ENCODE results near the gene SAXO1.
"Not testable (repeated sequence)": the region's sequence is repeated elsewhere in the genome, so short reads cannot be mapped to it uniquely, and the experiment has no call there.

Gene SAXO1, protein sequence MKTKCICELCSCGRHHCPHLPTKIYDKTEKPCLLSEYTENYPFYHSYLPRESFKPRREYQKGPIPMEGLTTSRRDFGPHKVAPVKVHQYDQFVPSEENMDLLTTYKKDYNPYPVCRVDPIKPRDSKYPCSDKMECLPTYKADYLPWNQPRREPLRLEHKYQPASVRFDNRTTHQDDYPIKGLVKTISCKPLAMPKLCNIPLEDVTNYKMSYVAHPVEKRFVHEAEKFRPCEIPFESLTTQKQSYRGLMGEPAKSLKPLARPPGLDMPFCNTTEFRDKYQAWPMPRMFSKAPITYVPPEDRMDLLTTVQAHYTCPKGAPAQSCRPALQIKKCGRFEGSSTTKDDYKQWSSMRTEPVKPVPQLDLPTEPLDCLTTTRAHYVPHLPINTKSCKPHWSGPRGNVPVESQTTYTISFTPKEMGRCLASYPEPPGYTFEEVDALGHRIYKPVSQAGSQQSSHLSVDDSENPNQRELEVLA

GRCh38 chr9:19033015-19033414, at the start of gene SAXO1:
Gene SAXO1, minus strand, starts transcription at chr9:19033209. Its CDS starts 301 bp downstream, at chr9:19032908.
- DNase-seq = no peak

- no peak for DNase-seq
Measured at GRCh38 chr9:19074836-19075235, 41.8 kb upstream of the SAXO1 start.

GRCh38 chr9:19074229-19074628, 41.2 kb upstream of the SAXO1 start:
- no peak for DNase-seq

DNA sequence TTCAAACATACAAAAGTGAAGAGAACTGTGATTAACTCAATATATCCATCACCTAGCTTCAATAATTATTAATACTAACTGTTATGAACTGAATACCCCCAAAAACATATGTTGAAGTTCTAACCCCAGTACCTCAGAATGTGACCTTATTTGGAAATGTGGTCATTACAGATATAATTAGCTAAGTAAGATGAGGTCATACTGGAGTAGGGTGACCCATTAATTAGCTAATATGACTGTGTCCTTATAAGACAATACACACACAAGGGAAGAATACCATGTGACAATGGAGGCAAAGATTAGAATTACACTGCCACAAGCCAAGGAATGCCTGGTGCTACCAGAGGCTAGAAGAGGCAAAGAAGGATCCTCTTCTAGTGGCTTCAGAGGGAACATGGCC, 24.0 kb upstream of the SAXO1 start:
- no peak for DNase-seq

DNA sequence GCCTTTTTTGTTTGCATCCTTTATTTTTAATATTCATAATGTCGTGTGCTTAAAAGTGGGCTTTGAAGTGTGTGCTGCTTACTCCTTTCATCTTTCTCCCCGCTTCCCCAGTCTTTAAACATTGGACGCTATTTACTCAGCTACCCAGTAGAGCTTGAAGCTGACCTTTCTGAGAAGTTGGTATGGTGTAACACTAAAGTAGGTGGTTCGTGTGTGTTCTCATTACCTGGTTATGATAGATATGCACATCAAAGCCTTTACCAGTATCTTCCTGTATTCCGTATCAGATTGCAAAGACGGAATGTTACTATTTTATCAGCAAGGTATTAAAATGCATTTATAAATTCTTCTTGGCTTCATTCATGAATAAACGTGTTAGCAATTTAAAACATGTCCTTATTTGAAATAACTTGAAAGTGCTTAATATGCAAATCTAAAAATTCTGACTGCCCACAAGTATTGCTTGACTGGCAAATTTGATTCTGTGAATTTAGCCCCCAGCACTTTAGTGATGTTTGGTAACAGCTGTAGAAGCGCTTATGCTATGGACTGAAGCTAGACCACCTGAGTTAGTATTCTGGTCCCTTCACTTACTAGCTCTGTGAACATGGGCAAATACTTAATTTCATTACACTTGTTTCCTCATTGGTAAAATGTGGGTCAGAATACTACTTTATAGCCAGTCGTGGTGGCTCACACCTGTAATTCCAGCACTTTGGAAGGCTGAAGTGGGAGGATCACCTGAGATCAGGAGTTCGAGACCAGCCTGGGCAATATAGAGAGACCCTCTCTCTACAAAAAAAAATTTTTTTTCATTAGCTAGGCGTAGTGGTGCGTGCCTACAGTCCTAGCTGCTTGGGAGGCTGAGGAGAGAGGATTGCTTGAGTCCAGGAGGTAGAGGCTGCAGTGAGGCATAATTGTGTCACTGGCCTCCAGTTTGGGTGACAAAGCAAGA, 17.9 kb upstream of the SAXO1 start:
- DNase-seq = no peak

- DNase-seq = no peak
Measured at GRCh38 chr9:19049917-19050636, 17.1 kb upstream of the SAXO1 start.

- peak; percentile 84 for DNase-seq
Measured at GRCh38 chr9:19048966-19049916, 16.2 kb upstream of the SAXO1 start, which contains the start of gene RRAGA. Gene RRAGA, plus strand, starts transcription at chr9:19049427. Its CDS starts 233 bp downstream, at chr9:19049660.

DNA sequence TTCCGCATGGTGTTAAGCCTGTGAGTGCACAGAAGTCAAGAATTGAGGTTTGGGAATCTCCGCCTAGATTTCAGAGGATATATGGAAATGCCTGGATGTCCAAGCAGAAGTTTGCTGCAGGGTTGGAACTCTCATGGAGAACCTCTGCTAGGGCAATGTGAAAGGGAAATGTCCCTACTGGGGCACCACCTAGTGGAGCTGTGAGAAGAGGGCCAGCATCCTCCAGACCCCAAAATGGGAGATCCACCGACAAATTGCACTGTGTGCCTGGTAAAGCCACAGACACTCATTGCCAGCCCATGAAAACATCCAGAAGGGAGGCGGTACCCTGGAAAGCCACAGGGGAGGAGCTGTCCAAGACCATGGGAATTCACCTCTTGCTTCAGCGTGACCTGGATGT, 3.6 kb upstream of the SAXO1 start:
- no peak for DNase-seq

DNA sequence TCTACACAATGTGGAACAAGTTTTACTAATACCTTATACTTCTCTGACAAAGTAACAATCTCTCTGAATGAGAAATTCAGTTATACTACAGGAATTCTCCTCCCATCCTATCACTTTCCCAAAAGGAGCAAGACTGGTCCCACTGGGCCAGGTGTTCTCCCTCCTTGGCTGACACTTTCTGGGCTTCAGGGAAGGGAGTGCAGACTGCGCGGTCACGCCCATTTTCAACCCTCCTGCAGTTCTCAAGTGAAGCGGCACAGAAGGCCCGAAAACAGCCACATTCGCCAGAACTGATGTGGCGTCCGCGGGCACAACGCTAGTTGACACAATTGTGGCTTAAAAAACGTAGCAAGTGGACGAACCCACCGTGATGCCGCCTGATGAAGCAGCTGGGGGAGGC, 603 bp downstream of the SAXO1 start:
- no peak for DNase-seq

- no peak for DNase-seq
Measured at GRCh38 chr9:19030899-19031298, 2.1 kb downstream of the SAXO1 start.

GRCh38 chr9:19028835-19029451, 4.1 kb downstream of the SAXO1 start:
- peak; percentile 1 for DNase-seq

- no peak for DNase-seq
Measured at GRCh38 chr9:19027825-19028224, 5.2 kb downstream of the SAXO1 start.

DNA sequence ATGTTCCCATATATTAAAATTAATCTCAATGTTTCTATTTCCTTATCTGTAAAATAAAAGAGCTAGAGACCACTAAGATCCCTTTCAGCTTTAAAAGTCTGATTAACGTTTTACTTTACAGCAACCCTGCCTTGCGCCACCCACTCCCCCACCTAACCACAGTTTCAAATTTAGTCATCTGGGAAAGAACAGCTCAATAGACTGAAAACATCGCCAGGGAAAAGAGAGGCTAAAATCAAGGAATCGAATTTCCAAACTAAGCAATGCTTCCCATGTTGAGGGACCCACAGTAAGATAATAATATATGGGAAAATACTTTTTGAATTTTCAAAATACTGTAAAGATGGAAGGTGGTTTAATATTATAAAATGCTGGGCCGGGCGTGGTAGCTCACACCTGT, 6.6 kb downstream of the SAXO1 start:
- DNase-seq = no peak

GRCh38 chr9:19023078-19023477, 9.9 kb downstream of the SAXO1 start:
- no peak for DNase-seq

GRCh38 chr9:19022206-19022605, 10.8 kb downstream of the SAXO1 start:
- no peak for DNase-seq

DNA sequence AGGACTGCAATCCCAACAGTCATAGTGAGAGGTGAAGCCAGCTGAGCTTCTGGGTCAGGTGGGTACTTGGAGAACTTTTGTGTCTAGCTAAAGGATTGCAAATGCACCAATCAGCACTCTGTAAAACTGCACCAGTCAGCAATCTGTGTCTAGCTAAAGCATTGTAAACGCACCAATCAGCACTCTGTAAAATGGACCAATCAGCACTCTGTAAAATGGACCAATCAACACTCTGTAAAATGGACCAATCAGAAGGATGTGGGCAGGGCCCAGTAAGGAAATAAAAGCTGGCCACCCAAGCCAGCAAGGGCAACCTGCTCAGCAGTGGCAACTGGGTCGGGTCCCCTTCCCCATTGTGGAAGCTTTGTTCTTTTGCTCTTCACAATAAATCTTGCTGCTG, 11.4 kb downstream of the SAXO1 start:
- not testable (repeated sequence) for DNase-seq

DNA sequence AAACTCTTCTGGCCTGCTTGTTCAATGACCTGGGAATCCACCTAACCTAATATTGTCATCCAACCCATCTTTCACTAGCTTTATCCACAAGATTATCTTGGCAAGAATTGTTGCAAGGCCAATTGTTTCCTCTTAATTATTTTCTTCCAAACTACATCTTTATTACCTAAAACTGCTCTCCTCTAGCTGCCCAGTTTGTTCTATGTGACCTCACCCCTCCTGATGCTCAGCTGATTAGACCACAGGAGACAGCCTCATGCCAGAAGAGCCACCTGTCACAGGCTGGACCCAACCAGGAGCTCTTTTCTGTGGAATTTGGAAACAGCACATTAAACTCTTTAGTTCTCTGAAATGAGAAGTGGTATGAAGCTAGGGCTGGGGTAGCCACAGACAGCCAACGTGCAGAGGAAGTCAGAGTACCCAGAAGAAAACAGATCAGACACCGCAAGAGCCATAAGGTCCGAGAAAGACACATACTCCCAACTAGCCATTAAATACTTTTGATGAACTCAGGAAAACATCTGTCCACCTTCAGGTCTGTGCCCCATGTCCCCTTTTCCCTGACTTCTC, 12.0 kb downstream of the SAXO1 start:
- no peak for DNase-seq

- no peak for DNase-seq
Measured at GRCh38 chr9:19018201-19018600, 14.8 kb downstream of the SAXO1 start.

GRCh38 chr9:19009391-19009965, 23.5 kb downstream of the SAXO1 start:
- DNase-seq = no peak

DNA sequence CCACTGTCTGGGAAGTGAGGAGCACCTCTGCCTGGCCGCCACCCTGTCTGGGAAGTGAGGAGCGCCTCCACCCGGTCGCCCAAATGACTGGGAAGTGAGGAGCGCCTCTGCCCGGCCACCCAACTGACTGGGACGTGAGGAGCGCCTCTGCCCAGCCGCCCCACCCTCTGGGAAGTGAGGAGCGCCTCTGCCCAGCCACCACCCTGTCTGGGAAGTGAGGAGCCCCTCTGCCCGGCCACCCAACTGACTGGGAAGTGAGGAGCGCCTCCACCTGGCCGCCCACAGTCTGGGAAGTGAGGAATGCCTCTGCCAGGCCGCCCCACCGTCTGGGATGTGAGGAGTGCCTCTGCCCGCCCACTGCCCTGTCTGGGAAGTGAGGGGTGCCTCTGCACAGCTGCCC, 32.9 kb downstream of the SAXO1 start:
- no peak for DNase-seq
